ENCODE results near the gene SPIN3. TPM values are rescaled to one million over a fixed set of nuclear protein-coding genes. Genes with fewer than 3 reads are reported as not detected.
"Not testable (repeated sequence)": the region's sequence is repeated elsewhere in the genome, so short reads cannot be mapped to it uniquely, and the experiment has no call there.

SPIN3 gene
- total RNA-seq, 1 donor from 2014 or later: 9.6 TPM

GRCh38 chrX:56946201-56946600, 49.1 kb downstream of the SPIN3 start:
- H3K9me3 Mint-ChIP-seq; H3K27me3 Mint-ChIP-seq (ENCODE audit: insufficient read depth); intact Hi-C loops (cut with micrococcal nuclease); H3K4me1 Mint-ChIP-seq (ENCODE audit: low read depth); H3K27ac Mint-ChIP-seq; H3K4me3 Mint-ChIP-seq; DNase-seq (ENCODE audit: low spot score); H3K36me3 Mint-ChIP-seq (ENCODE audit: low read depth): not testable (repeated sequence)

- H3K9me3 Mint-ChIP-seq: peaks cover 14% of the 10 kb centered on the region
- H3K27ac Mint-ChIP-seq; H3K4me1 Mint-ChIP-seq (ENCODE audit: low read depth); H3K27me3 Mint-ChIP-seq (ENCODE audit: insufficient read depth); H3K36me3 Mint-ChIP-seq (ENCODE audit: low read depth); DNase-seq (ENCODE audit: low spot score); intact Hi-C loops (cut with micrococcal nuclease); H3K4me3 Mint-ChIP-seq: not testable (repeated sequence)
Observed at GRCh38 chrX:56945226-56945625, 50.1 kb downstream of the SPIN3 start.

- no peaks in the 10 kb centered on the region for H3K4me1 Mint-ChIP-seq (ENCODE audit: low read depth)
- peaks cover 1% of the 10 kb centered on the region for H3K27me3 Mint-ChIP-seq (ENCODE audit: insufficient read depth)
- intact Hi-C loops (cut with micrococcal nuclease): no loop called here
- H3K36me3 Mint-ChIP-seq (ENCODE audit: low read depth): no peaks in the 10 kb centered on the region
- peaks cover 14% of the 10 kb centered on the region for H3K9me3 Mint-ChIP-seq
- H3K4me3 Mint-ChIP-seq: no peak overlapping the region
- no peak overlapping the region for H3K27ac Mint-ChIP-seq
- DNase-seq (ENCODE audit: low spot score): no peak
Observed at GRCh38 chrX:56943264-56943663, 52.1 kb downstream of the SPIN3 start.

Other genes starting within 250 kb of the SPIN3 start
- 12.1 and 12.7 TPM in 2 replicates for gene SPIN2B, start 126.0 kb upstream of the SPIN3 start, total RNA-seq
- 0.54 and 1.0 TPM in 2 replicates for gene SPIN2A, start 141.9 kb upstream of the SPIN3 start, total RNA-seq